VCaP (cell line): Measurements from ENCODE around the gene RYR2.

Experiments
- H3K27ac ChIP-seq: fragments of 450-650 bp; 2 replicates; pipeline ENCODE4 v1.5.1; 2017
- TF ChIP-seq, protein P1 (sequence below): fragments of 450-650 bp; conservative IDR thresholded peaks from 2 replicates; pipeline ENCODE4 v1.5.1; 2017; ENCODE audit warnings: mild to moderate bottlenecking, moderate library complexity

Gene RYR2

DNA sequence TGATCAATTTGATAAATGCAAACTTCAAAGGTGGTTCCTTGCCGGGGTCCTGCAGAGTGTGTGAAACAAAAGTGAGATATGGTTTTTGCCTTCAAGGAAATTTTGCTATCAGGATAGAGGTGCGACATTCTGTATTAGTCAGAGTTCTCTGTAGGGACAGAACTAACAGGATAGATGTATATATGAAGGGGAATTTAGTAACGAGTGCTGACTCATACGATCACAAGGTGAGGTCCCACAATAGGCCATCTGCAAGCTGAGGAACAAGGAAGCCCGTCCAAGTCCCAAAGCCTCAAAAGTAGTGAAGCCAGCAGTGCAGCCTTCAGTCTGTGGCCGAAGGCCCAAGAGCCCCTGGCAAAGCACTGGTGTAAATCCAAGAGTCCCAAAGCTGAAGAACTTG, 157.0 kb downstream of the RYR2 start:
- TF ChIP-seq, protein P1, sequence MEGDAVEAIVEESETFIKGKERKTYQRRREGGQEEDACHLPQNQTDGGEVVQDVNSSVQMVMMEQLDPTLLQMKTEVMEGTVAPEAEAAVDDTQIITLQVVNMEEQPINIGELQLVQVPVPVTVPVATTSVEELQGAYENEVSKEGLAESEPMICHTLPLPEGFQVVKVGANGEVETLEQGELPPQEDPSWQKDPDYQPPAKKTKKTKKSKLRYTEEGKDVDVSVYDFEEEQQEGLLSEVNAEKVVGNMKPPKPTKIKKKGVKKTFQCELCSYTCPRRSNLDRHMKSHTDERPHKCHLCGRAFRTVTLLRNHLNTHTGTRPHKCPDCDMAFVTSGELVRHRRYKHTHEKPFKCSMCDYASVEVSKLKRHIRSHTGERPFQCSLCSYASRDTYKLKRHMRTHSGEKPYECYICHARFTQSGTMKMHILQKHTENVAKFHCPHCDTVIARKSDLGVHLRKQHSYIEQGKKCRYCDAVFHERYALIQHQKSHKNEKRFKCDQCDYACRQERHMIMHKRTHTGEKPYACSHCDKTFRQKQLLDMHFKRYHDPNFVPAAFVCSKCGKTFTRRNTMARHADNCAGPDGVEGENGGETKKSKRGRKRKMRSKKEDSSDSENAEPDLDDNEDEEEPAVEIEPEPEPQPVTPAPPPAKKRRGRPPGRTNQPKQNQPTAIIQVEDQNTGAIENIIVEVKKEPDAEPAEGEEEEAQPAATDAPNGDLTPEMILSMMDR, result no peak

DNA sequence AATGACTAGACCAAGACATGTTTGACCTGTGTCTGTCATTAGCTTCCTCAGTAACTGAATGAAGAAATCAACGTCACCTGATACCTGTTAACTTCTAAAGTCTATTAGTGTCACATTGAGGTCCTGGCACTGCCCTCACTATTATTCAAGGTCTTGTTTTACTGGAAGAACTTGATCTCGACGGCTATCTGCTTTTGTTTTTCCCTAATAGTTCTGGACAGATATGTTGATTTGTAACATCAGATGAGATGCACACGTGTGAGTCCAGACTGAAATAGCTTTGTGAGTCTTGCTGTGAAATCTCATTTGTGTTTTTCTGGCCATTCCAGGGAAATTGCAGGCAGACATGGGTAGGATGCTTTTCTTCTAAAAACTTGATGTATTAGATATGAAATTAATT, 159.2 kb downstream of the RYR2 start:
- TF ChIP-seq, protein P1, result no peak

More for the DNA sequence above, 157.0 kb downstream of the RYR2 start:
- no peak overlapping the region for H3K27ac ChIP-seq

DNA sequence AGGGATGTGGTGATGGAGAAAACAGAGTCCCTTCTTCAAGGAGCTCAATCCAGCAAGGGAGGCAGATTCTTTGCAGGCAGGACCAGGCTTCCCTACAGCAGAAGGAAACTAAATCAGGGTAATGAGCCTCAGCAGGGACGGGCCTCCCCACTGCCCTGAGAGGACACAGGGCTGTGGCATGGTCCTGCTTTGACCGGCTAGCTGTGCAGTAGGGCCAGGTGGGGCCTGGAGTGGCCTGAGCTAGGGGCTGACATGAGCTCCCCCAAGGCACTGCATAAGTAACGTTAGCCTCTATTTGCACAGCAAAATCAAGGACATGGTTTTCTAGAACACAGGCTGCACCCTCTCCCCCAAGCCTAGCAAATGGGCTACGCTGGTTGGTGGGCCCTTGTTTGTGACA, 162.9 kb downstream of the RYR2 start:
- TF ChIP-seq, protein P1, result no peak
- H3K27ac ChIP-seq, result no peak overlapping the region

More for the DNA sequence above, 159.2 kb downstream of the RYR2 start:
- H3K27ac ChIP-seq, result no peak overlapping the region

DNA sequence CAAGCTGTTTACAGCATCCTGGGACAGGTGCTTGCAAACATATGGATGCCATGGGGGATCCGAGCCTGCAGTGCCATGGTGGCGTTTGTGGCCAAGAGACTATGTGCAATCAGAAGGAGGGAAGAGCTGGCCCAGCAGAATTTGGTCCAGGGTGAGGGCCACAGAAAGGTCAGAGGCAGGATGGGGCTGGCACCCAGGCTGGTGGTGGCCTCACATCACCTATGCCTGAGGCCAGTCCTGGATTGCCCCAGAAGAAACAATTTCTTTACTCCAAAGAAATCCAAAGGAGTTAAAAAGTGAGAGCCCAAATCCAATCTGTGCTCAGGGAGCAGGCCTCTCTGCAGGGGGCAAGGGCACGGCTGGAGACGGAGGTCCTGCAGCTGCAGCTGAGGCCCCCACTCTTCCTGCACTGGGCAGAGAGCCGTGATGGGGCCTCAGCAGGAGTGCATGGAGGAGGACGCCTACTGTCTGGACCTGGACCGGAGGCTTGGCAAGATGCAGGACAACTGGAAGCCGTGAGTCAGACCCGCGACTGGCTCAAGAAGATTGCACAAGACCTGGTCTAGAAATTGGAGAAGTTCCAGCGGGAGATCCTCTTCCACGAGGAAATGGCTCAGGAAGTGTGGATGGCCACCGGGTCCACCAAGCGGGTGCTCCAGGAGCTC, 163.5 kb downstream of the RYR2 start:
- H3K27ac ChIP-seq, result no peak overlapping the region
- TF ChIP-seq, protein P1, result no peak

DNA sequence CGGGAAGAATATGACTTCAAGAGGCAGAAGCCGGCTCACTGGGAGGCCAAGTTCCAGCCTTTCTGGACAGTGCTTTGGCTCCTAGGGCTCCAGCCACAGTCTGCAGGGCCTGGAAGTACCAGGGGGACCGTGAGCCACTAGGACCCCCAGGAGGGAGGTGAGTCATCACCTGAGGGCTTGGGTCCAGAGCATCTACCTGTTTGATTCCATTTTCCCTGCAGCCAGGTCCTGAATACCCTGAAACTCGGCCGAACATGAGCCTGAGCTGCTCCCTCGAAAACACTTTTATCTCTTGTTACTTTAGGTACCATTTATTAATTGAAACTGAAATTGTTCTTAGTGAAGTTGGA, 164.1 kb downstream of the RYR2 start:
- TF ChIP-seq, protein P1, result no peak
- no peak overlapping the region for H3K27ac ChIP-seq

DNA sequence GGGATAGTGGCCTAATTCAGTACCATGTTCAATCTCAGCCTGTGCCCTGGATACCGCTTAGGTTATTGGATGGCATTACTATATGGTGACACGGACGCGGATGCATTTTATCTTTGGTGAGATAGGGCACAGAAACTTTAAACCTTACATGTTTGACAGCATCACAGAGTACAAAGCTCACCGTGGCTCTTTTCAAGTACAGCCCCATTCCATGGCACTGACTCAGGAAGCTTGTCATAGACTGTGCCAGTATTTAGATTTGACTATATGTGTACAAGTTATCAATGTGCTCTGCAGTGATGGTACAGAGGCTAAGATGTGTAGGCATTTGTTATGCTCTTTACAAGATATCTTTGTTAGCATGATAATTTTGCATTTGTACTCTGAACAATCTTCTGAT, 169.0 kb downstream of the RYR2 start:
- TF ChIP-seq, protein P1, result no peak
- no peak overlapping the region for H3K27ac ChIP-seq

DNA sequence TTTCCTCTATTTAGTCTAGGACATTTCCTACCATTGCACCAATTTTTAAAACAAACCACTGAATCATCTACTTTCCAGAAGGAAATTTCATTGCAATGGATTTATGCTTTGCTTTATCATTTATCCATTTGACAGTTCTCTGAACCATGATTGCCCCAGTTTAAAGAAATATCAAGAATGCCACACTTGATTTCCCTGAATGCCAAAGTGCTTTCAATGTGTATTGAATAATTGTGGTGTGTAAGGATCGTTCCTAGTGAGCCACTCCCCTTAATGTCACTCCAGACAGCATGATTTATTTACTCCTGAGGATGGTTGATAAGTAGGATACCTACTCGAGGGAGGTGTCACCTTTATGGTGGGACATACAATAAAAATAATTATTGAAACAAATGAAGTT, 169.6 kb downstream of the RYR2 start:
- no peak overlapping the region for H3K27ac ChIP-seq
- TF ChIP-seq, protein P1, result no peak
